HG03354 (cell line): ENCODE data around the gene BTD.

ENCODE experiments used
- ATAC-seq: cut with Tn5 transposase; IDR thresholded peaks from one replicate; pipeline ENCODE4 v1.9.1; 2021; ENCODE audit warnings: mild to moderate bottlenecking; ENCODE audit not compliant: unreplicated experiment, poor library complexity, severe bottlenecking

The BTD gene

DNA sequence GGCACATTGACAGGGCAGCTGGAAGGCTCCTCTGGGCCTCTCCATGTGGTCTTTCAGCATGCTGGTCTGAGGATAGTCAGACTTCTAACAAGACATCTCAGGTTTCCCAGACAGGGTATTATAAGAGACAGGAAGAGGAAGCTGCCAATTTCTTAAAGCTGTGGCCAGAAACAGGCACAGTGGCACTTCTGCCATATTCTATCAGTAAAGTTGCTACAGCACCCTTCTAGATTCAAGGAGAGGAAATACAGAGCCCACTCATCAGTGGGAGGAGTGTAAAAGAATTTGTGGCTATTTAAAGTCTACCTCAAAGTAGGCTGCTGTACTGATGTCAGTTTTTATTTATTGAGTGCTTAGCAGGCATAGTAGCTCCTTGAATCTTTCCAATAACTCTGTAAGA, 55.5 kb downstream of the BTD start:
- no peak for ATAC-seq

- ATAC-seq = no peak
Observed at GRCh38 chr3:15659254-15659975, 57.9 kb downstream of the BTD start.

DNA sequence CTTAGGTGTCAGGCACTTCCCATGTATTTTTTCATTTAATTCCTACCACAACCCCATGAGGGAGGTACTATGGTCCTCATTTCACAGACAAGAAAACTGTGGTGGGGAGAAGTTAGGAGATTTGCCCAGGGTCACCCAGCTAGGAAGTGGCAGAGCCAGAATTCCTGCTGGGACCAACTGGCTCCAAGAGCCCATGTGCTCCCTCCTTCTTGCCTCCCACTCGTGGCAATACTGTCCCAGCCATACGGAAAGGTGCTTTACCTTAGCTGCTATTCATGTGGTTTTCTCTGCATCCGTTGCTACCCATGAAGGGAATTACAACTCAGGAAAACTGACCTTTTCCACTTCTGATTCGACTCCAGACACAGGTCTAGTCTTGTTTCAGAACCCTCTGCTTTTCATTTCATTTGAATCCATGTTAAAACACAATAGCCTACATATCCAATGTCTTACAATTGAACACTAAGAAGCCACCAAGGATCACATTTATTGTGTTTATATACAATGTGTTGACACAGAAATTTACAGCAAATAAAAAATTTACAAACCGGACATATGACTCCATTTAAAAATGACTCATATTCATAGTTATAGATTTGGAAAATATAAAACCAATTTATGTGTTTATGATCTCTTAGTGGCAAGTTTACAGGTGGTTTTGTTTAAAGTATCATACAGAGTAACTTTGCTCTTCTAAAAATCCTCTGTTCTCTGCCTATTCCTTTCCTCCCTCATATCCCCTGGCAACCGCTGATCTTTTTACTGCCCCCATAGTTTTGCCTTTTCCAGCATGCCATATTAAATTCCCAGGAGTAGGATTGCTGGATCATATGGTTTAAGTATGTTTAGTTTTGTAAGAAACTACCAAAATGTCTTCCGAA, 58.8 kb downstream of the BTD start:
- no peak for ATAC-seq

DNA sequence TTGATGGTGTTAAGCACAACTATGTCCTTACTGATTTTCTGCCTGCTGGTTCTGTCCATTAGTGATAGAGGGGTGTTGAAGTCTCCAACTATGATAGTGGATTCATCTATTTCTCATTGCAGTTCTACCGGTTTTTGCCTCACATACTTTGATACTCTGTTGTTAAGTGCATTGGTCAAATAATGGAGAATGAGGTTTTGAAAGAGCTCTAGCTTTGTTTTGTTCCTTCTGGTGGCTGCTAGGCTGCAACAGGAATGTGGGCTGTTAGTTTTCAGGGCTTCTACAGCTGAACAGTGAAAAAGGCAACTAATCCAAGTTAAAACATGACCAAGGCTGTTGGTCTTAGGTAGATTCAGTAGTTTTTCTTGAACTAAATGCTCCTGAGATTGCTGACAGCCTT, 62.6 kb downstream of the BTD start:
- no peak for ATAC-seq

GRCh38 chr3:15665510-15666150, 64.1 kb downstream of the BTD start:
- ATAC-seq = no peak

- no peak for ATAC-seq
Observed at GRCh38 chr3:15666277-15666676, 64.7 kb downstream of the BTD start.

DNA sequence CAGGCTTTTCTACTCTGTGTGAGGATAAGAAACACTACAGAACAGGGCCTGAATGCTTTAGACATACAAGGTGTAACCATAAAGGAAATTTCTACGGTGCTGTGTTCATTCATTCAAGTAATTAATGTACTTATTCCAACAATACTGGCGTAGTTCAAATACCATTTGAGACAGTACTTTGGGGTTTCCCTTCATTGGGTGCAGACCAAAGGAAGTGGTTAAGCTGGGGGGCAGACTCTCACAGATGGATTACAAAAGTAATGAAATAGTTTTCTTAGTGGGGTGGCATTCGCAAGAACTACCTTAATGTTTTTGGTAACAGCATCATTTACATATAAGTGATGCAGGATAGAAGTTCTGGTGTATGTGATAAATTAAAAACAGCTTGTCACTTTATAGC, 65.9 kb downstream of the BTD start:
- no peak for ATAC-seq

GRCh38 chr3:15673536-15673935, 72.0 kb downstream of the BTD start:
- ATAC-seq = no peak

DNA sequence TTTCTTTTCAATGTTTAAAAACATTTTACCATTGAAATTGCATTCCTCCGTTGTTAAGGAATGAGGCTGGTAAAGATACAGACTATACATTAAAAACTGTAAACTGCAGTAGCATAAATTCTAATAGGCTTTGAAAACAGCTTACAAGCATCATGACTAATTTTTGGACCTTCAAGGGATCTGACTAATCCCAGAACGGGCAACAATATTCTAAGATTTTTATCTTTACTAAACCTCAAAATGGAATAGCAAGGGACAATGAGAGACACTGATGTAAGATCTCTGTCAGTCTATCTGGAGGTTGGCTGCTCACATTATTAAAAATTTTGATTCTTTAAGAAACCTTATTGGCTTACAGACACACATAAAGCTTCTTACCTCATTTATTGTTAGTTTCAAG, 74.7 kb downstream of the BTD start:
- no peak for ATAC-seq

DNA sequence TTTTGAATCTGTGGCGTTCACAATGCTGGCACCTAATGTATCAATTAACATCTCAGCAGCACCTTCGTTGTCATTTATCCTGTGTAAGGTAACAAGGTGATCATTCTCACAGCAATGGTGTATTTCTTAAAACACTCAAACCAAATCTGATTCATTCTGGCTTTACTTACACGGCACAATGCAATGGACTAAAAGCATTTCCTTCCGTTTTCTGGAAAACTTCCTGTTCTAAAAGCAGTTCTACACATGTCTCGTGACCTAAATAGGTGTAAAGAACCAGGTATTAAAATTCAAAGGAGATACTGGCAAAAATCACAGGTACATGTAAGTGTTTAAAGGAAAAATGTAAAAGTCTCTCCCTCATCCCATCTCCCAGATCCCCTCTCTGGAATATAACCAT, 77.8 kb downstream of the BTD start:
- no peak for ATAC-seq

DNA sequence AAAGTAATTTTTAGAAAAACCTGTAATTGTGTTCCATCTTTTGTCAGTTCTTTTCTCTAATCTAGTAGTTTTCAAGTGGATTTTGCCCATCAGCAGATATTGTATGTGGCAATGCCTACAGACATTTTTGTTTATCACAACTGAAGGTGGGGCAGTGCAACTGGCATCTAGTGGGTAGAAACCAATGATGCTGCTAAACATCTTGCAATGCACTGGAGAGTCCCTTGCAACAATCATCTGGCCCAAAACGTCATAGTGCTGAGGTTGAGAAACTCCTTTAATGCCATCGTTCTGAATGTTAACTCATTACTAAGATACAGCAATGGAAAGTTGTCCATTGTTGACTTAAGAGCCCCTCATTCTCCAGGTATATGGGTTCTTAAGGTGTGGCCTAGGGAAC, 80.1 kb downstream of the BTD start:
- ATAC-seq = no peak

DNA sequence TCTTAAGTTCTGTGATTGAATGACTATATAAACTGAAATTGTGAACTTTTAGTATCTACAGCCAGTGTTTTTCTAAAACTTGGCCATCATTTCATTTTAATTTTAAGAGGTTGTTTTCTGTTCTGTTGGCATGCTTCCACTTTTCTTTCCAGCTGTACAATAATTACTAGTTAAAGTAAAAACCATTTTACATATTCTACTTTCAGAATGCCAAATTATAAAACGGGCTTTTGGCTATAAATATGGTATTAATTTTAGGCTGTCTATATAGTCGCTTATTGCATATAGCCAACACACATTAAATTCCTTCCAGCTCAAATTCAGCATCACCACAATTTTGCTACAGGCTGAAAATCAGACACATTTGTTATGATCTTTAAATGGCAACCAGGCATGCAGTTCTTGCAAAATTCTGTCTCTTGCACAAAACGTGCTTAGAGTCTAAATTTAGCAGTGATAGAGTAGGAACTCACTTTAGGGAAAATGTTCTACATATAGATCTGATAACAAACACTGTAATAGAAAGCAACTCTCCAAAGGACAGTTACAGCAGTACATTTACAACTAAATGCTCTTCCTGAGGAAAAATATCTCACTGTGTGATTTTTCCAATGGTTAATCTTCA, 81.1 kb downstream of the BTD start:
- ATAC-seq = no peak

DNA sequence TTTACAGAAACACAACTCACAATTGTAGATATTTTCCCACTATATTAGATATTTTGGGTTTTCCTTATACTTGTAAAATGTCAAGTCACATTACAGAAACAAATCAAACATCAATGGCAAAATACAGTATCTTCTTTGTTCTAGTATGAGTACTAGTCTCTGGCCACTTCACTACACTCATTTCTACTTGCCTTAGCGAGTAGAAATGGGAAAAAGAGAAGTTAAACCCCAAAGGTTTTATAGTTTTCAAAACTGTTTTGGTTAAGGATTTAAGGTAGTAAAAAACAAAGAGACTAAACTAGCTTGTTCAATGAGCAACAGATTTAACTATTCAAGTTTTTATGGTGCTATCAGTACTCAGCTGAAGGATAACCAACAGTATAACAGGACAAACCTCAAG, 81.7 kb downstream of the BTD start:
- ATAC-seq = no peak

DNA sequence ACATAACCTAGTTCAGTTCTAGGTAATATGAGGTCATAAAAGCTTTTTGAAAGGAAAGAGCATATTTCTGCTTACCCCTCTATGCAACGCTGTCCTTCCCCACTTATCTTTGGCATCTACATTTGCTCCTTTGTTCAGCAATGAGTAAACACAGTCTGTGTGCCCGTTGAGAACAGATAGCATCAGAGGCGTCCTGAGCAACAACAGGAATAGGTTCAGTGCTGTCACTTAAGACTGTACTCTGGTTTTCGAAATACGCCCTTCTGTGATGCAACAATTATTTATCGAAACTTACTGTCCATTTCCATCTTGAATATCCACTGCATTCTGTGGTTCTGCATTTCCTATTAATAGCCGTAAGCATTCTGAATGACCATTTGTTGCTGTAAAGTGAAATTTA, 84.4 kb downstream of the BTD start:
- no peak for ATAC-seq

- no peak for ATAC-seq
Observed at GRCh38 chr3:15690230-15690629, 88.7 kb downstream of the BTD start.

DNA sequence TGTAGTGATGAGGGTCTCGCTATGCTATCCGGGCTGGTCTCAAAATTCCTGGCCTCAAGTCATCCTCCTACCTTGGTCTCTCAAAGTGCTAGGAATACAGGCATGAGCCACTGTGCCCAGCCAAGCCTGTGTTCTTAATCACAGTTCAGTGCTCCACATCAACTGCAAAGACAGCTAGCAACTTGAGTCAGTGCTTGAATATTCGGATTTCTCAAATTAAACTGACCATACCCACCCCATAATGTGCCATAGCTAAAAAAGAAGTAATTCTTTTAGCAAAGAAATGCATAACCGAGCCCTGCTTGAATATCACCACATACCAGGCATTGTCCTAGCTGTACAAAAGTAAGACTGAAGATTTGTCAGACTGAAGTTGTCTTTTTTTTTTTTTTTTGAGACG, 89.2 kb downstream of the BTD start:
- no peak for ATAC-seq

GRCh38 chr3:15693355-15693754, 91.8 kb downstream of the BTD start:
- ATAC-seq = no peak

- no peak for ATAC-seq
Observed at GRCh38 chr3:15694628-15695027, 93.1 kb downstream of the BTD start.
